Coronary artery (tissue), 2 donors: ENCODE results near the gene CD83.

Source experiments
- DNase-seq: peaks from one replicate; pipeline ENCODE4 v3.0.0-alpha.2; 2017; ENCODE audit warnings: low spot score
- H3K27ac ChIP-seq, 2 donors: fragments of 200-600 bp; sonication (generic); one replicate each; pipeline ENCODE4 v1.5.1; 2016 to 2019
- H3K4me3 ChIP-seq: fragments of 200-600 bp; sonication (generic); 2 replicates; pipeline ENCODE4 v1.5.1; 2016; ENCODE audit warnings: mild to moderate bottlenecking, moderate library complexity
- TF ChIP-seq, protein P1 (sequence below): fragments of 200-600 bp; sonication (generic); IDR thresholded peaks from one replicate; pipeline ENCODE4 v1.5.1; 2019; ENCODE audit warnings: antibody characterized with exemption

CD83 gene

DNA sequence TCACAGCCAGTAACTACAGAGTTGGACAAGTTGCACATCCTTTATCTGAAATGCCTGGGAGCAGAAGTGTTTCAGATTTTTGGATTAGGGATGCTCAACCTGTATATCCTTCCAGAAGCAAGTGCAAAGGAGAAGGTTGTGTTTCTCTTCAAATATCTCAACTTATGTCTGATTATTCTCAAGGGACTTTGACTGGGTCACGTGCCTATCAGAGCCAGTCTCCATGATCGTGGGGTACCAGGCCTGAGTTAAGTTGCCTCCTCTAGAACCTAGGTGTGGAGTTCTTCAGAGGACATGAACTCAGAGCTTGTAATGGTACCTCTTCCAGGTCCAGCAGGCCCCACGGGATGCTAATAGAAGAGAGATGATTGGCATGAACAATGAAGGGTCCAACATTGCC is 7.8 kb downstream of the CD83 start:
- no peak overlapping the region for H3K4me3 ChIP-seq
- no peak for DNase-seq
- TF ChIP-seq, protein P1, sequence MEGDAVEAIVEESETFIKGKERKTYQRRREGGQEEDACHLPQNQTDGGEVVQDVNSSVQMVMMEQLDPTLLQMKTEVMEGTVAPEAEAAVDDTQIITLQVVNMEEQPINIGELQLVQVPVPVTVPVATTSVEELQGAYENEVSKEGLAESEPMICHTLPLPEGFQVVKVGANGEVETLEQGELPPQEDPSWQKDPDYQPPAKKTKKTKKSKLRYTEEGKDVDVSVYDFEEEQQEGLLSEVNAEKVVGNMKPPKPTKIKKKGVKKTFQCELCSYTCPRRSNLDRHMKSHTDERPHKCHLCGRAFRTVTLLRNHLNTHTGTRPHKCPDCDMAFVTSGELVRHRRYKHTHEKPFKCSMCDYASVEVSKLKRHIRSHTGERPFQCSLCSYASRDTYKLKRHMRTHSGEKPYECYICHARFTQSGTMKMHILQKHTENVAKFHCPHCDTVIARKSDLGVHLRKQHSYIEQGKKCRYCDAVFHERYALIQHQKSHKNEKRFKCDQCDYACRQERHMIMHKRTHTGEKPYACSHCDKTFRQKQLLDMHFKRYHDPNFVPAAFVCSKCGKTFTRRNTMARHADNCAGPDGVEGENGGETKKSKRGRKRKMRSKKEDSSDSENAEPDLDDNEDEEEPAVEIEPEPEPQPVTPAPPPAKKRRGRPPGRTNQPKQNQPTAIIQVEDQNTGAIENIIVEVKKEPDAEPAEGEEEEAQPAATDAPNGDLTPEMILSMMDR, result no peak
- no peak overlapping the region for H3K27ac ChIP-seq

DNA sequence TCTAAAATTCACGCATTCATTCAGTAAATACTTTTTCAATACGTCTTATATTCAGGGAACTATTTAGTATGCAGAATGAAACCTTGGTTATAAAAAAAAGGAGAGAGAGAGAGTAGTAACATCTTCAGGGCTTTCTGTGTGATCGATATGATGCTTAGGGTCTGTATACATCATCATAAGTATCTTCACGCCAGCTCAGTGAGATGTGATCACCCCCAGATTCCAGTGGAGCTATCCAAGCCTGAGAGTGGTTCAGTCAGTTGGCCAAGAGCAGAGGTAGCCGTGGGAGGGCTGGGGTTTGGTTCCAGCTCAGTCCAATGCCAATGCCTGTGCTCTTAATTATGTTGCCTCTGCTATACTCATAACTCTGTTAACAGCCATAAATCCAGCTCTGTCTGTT is 8.6 kb downstream of the CD83 start:
- H3K27ac ChIP-seq, result no peak overlapping the region
- no peak for DNase-seq
- TF ChIP-seq, protein P1, result no peak
- H3K4me3 ChIP-seq, result no peak overlapping the region

DNA sequence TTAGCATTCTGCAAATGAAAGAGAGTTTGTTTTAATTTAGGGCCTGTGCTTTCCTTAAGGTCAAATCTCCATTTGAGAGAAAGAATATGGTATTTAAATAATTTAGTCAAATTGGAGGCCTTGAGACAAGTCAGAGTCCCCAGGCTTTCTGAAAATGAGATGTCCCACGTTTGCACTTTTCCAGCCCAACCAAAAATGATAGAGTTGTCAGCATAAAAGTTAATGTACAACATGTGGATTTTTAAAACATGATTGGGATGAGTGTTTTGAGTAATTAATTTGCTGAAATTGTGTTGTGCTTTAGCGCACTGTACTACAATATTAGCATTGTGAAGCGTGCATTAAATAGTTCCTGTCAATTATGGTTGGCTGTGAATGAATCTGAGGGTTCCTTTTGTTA is 10.0 kb downstream of the CD83 start:
- no peak overlapping the region for H3K27ac ChIP-seq
- no peak for DNase-seq
- no peak overlapping the region for H3K4me3 ChIP-seq
- TF ChIP-seq, protein P1, result no peak

DNA sequence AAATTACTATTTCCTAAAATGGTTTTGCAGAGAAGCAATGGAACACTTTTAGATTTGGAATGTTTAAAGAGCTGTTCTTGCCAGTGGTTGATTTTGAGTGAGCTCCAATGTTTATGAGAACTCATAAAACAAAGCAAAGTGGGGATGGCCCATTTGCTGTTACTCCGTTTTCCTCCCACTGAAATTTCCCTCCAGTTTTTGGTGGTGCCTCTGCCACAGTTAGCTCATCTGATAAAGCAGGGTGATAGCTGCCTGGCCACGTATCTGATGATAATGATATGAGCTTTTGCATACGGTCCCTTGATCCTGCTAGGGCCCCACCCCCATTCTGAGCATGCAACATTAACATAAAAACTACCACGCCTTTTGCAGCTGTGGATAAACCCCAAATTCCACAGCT is 10.4 kb downstream of the CD83 start:
- H3K27ac ChIP-seq, result no peak overlapping the region
- TF ChIP-seq, protein P1, result no peak
- no peak overlapping the region for H3K4me3 ChIP-seq
- no peak for DNase-seq

DNA sequence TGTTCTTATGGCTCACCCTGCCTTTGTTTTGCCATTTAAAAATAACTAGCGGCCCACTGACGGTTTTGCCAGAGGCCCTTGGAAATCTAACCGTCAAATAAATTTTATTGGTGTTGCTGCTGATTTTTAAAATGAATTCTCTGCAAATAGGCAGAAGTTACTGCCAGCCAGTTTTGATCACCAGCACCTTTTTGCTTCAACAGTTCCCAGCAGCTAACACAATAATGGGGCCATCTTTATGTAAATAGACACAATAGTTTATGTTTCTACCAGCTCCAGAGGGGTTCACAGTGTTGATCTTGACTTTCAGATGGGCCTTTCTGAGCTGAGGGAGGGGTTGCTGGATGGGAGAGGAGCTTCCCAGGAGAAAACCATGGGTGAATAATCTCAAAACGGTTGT is 11.2 kb downstream of the CD83 start:
- no peak overlapping the region for H3K4me3 ChIP-seq
- no peak overlapping the region for H3K27ac ChIP-seq
- no peak for DNase-seq
- TF ChIP-seq, protein P1, result no peak

DNA sequence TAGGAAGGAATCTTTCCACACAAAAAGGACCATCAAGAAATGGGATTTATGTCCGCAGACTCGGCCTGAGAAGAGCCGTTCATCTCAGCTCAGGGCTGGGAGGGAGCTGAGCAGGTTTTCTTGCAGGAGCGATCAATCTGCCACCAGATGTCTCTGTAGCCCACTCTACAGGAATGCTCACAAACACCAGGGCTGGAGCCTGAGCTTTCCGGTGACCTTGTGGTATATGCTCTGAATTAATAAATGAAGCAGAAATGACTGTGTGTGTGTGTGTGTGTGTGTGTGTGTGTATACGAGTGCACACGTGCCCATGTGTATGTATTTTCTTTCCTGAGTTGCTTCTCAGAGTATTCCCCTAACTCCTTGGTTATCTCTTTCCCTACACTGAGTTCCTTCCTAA is 12.0 kb downstream of the CD83 start:
- Histone ChIP-seq H3K4me3 (no peak overlapping the region), H3K27ac (no peak overlapping the region)
- TF ChIP-seq, protein P1, result peak; percentile 23
- DNase-seq, result no peak

DNA sequence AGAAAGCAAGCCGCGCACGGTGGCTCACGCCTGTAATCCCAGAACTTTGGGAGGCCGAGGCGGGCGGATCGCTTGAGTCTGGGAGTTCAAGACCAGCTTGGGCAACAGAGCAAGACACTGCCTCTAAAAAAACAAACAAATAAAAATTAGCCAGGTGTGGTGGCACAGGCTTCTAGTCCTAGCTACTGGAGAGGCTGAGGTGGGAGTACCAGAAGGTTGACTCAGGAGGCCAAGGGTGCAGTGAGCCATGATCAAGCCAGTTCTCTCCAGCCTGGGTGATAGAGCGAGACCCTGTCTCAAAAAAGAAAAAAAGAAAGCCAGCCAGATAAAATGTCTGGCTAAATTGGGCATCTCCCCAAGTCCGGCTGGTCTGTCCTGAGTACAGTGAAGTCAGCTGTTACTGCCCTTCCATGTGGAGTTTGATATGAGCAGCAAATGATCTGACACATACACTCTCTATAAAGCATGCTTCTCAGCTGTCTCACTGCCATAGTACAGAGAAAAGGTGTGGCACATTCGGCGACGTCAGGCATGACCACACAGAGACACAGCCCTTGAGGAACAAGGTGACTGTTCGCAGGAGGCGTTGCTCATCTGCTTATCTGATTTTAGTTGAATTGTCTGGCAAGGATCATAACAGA is 13.0 kb downstream of the CD83 start:
- Histone ChIP-seq H3K27ac (no peak overlapping the region), H3K4me3 (no peak overlapping the region)
- TF ChIP-seq, protein P1, result no peak
- peak; percentile 17 for DNase-seq
